Stimulated activated CD4-positive, alpha-beta T cell treated with anti-CD3 and anti-CD28 coated beads, TNF-alpha, amount 100 ng/mL, for 24 hours (primary cell): ENCODE data around the gene UBASH3B.

ENCODE experiments used
- DNase-seq, 3 experiments: peaks; one replicate each; pipeline ENCODE4 v3.0.0-alpha.2; 2020; ENCODE audit warnings: low read depth in 3 of 3

Gene UBASH3B

GRCh38 chr11:122780296-122780949 is 124.9 kb downstream of the UBASH3B start:
- DNase-seq, result no peak

- DNase-seq, result peak; percentile 64 to 75 (median 65)
Observed at GRCh38 chr11:122781378-122782195, 126.1 kb downstream of the UBASH3B start.

- no peak for DNase-seq
Observed at GRCh38 chr11:122782222-122782621, 126.7 kb downstream of the UBASH3B start.

GRCh38 chr11:122784325-122784955 is 128.9 kb downstream of the UBASH3B start:
- DNase-seq, result no peak

- DNase-seq, result no peak
Observed at GRCh38 chr11:122785031-122785541, 129.6 kb downstream of the UBASH3B start.

GRCh38 chr11:122786896-122787295 is 131.4 kb downstream of the UBASH3B start:
- DNase-seq, result no peak

GRCh38 chr11:122788781-122789535 is 133.4 kb downstream of the UBASH3B start:
- no peak for DNase-seq

- no peak for DNase-seq
Observed at GRCh38 chr11:122789907-122790306, 134.4 kb downstream of the UBASH3B start.

GRCh38 chr11:122791411-122791810 is 135.9 kb downstream of the UBASH3B start:
- no peak for DNase-seq

- DNase-seq, result no peak
Observed at GRCh38 chr11:122791836-122792235, 136.3 kb downstream of the UBASH3B start.

- DNase-seq, result no peak
Observed at GRCh38 chr11:122793515-122793914, 138.0 kb downstream of the UBASH3B start.

- DNase-seq, result no peak
Observed at GRCh38 chr11:122795307-122795706, 139.8 kb downstream of the UBASH3B start.

GRCh38 chr11:122796128-122796717 is 140.7 kb downstream of the UBASH3B start:
- peak; percentile 41 to 69 (median 51) for DNase-seq

GRCh38 chr11:122797651-122798050 is 142.1 kb downstream of the UBASH3B start:
- DNase-seq, result no peak

- DNase-seq, result no peak
Observed at GRCh38 chr11:122799406-122800105, 144.0 kb downstream of the UBASH3B start.

- DNase-seq, result no peak
Observed at GRCh38 chr11:122802876-122803275, 147.4 kb downstream of the UBASH3B start.

GRCh38 chr11:122803306-122803705 is 147.8 kb downstream of the UBASH3B start:
- no peak for DNase-seq

- no peak for DNase-seq
Observed at GRCh38 chr11:122803716-122804115, 148.2 kb downstream of the UBASH3B start.

- DNase-seq, result no peak
Observed at GRCh38 chr11:122804161-122804560, 148.6 kb downstream of the UBASH3B start.

GRCh38 chr11:122804796-122805195 is 149.3 kb downstream of the UBASH3B start:
- no peak for DNase-seq
